ENCODE results near the gene PROX1. TPM values are rescaled to one million over a fixed set of nuclear protein-coding genes. Genes with fewer than 3 reads are reported as not detected.

The PROX1 gene
- total RNA-seq, 1 experiment from 2014 or later = 3.8 TPM

DNA sequence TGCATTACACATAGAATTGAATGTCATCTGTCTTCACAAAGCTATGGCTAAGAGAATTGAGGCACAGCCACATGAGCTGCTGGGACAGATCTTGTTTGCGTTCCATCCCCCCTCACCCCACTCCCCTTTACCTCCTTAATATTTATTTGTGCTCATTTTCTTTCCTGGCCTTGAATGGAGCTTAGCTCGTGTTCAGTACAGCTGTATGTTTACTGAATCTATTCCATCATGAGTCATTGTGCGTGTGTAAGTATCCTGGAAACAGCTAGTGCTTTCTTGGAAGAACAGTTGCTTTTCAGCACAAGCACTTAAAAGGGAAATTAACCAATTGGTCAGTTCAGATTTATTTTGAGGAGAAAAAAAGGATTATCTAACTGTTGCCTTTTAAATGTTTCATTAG lies 14.7 kb downstream of the PROX1 start:
- no peaks in the 10 kb centered on the region for H3K27me3 Mint-ChIP-seq (ENCODE audit: low read depth)
- ChIA-PET POLR2A (interaction anchor here (0.6 kb wide), 1 partner anchor 166 kb away, joined by 8 read pairs; no protein-coding TSS in a partner anchor), CTCF (interaction anchor here (0.5 to 0.6 kb wide), 3 partner anchors 46 to 145 kb away, joined by 3 to 4 read pairs (median 4); no protein-coding TSS in a partner anchor)
- H3K27ac Mint-ChIP-seq = no peak overlapping the region
- TF ChIP-seq KAT7 (CRISPR knock-in tag; IDR thresholded peaks at IDR 0.05; ENCODE audit: borderline replicate concordance) = no peak
- TF ChIP-seq ZNF317 (CRISPR knock-in tag; IDR thresholded peaks at IDR 0.05; ENCODE audit: borderline replicate concordance, low read depth) = no peak
- no peak for TF ChIP-seq ATF6 (CRISPR knock-in tag; IDR thresholded peaks at IDR 0.05)
- TF ChIP-seq, protein P1, sequence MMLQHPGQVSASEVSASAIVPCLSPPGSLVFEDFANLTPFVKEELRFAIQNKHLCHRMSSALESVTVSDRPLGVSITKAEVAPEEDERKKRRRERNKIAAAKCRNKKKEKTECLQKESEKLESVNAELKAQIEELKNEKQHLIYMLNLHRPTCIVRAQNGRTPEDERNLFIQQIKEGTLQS (CRISPR knock-in tag; conservative IDR thresholded peaks at IDR 0.05) = no peak
- no peak for TF ChIP-seq NFE2L1 (CRISPR knock-in tag; IDR thresholded peaks at IDR 0.05)
- TF ChIP-seq JUN (CRISPR knock-in tag; IDR thresholded peaks at IDR 0.05) = no peak
- TF ChIP-seq FOXJ3 (CRISPR knock-in tag; IDR thresholded peaks at IDR 0.05; ENCODE audit: borderline replicate concordance) = no peak
- TF ChIP-seq FOXP1 (CRISPR knock-in tag; IDR thresholded peaks at IDR 0.05; ENCODE audit: borderline replicate concordance) = no peak
- TF ChIP-seq FOXP4 (CRISPR knock-in tag; IDR thresholded peaks at IDR 0.05) = no peak
- no peak for TF ChIP-seq ZNF219 (CRISPR knock-in tag; IDR thresholded peaks at IDR 0.05; ENCODE audit: borderline replicate concordance)
- no peak for TF ChIP-seq ZNF396 (CRISPR knock-in tag; IDR thresholded peaks at IDR 0.05; ENCODE audit: borderline replicate concordance)
- DNase-seq (ENCODE audit: low spot score) = no peak
- H3K36me3 Mint-ChIP-seq = no peaks in the 10 kb centered on the region; the same call in 1 of the 2 replicates
- H3K4me3 Mint-ChIP-seq = no peak overlapping the region
- ATAC-seq = no peak
- no peaks in the 10 kb centered on the region for H3K9me3 Mint-ChIP-seq
- H3K4me1 Mint-ChIP-seq = peaks cover 14% of the 10 kb centered on the region

GRCh38 chr1:214003233-214003632 lies 15.5 kb downstream of the PROX1 start:
- no peak overlapping the region for H3K27ac Mint-ChIP-seq
- ChIA-PET CTCF (interaction anchor here (1.0 kb wide), 1 partner anchor 120 kb away, joined by 3 read pairs; no protein-coding TSS in a partner anchor), POLR2A (no interaction called here)
- no peak overlapping the region for H3K4me3 Mint-ChIP-seq
- H3K27me3 Mint-ChIP-seq (ENCODE audit: low read depth) = no peaks in the 10 kb centered on the region
- H3K4me1 Mint-ChIP-seq = peaks cover 14% of the 10 kb centered on the region
- no peaks in the 10 kb centered on the region for H3K36me3 Mint-ChIP-seq
- H3K9me3 Mint-ChIP-seq = no peaks in the 10 kb centered on the region
- no peak for TF ChIP-seq ZNF219 (CRISPR knock-in tag; IDR thresholded peaks at IDR 0.05; ENCODE audit: borderline replicate concordance)
- TF ChIP-seq SMAD4 (CRISPR knock-in tag; IDR thresholded peaks at IDR 0.05) = no peak
- no peak for TF ChIP-seq RORB (CRISPR knock-in tag; IDR thresholded peaks at IDR 0.05)
- no peak for TF ChIP-seq CBFB (CRISPR knock-in tag; IDR thresholded peaks at IDR 0.05; ENCODE audit: low read depth)
- TF ChIP-seq ZNF138 (CRISPR knock-in tag; conservative IDR thresholded peaks at IDR 0.05) = no peak
- DNase-seq (ENCODE audit: low spot score) (no peak), ATAC-seq (no peak)

- H3K27me3 Mint-ChIP-seq (ENCODE audit: low read depth) = no peaks in the 10 kb centered on the region
- no peak overlapping the region; the same call in 1 of the 2 replicates for H3K27ac Mint-ChIP-seq
- CTCF ChIA-PET = interaction anchor here (1.0 kb wide), 1 partner anchor 119 kb away, joined by 3 read pairs; no protein-coding TSS in a partner anchor
- H3K36me3 Mint-ChIP-seq = no peaks in the 10 kb centered on the region
- no peak for ATAC-seq
- no peak overlapping the region for H3K4me3 Mint-ChIP-seq
- no peak for DNase-seq (ENCODE audit: low spot score)
- peaks cover 14% of the 10 kb centered on the region for H3K4me1 Mint-ChIP-seq
- no peaks in the 10 kb centered on the region for H3K9me3 Mint-ChIP-seq
- POLR2A ChIA-PET = no interaction called here
- no peak for TF ChIP-seq ZNF317 (CRISPR knock-in tag; IDR thresholded peaks at IDR 0.05; ENCODE audit: borderline replicate concordance, low read depth)
- no peak for TF ChIP-seq ELF4 (CRISPR knock-in tag; IDR thresholded peaks at IDR 0.05; ENCODE audit: low read depth)
- TF ChIP-seq NR2C2 (CRISPR knock-in tag; IDR thresholded peaks at IDR 0.05) = no peak
- TF ChIP-seq FOXK1 (CRISPR knock-in tag; IDR thresholded peaks at IDR 0.05) = no peak
- no peak for TF ChIP-seq GRHL2 (CRISPR knock-in tag; IDR thresholded peaks at IDR 0.05; ENCODE audit: insufficient replicate concordance, severe bottlenecking)
- no peak for TF ChIP-seq SP1 (CRISPR knock-in tag; conservative IDR thresholded peaks at IDR 0.05)
- TF ChIP-seq, protein P2, sequence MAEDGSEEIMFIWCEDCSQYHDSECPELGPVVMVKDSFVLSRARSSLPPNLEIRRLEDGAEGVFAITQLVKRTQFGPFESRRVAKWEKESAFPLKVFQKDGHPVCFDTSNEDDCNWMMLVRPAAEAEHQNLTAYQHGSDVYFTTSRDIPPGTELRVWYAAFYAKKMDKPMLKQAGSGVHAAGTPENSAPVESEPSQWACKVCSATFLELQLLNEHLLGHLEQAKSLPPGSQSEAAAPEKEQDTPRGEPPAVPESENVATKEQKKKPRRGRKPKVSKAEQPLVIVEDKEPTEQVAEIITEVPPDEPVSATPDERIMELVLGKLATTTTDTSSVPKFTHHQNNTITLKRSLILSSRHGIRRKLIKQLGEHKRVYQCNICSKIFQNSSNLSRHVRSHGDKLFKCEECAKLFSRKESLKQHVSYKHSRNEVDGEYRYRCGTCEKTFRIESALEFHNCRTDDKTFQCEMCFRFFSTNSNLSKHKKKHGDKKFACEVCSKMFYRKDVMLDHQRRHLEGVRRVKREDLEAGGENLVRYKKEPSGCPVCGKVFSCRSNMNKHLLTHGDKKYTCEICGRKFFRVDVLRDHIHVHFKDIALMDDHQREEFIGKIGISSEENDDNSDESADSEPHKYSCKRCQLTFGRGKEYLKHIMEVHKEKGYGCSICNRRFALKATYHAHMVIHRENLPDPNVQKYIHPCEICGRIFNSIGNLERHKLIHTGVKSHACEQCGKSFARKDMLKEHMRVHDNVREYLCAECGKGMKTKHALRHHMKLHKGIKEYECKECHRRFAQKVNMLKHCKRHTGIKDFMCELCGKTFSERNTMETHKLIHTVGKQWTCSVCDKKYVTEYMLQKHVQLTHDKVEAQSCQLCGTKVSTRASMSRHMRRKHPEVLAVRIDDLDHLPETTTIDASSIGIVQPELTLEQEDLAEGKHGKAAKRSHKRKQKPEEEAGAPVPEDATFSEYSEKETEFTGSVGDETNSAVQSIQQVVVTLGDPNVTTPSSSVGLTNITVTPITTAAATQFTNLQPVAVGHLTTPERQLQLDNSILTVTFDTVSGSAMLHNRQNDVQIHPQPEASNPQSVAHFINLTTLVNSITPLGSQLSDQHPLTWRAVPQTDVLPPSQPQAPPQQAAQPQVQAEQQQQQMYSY (CRISPR knock-in tag; IDR thresholded peaks at IDR 0.05) = no peak
- TF ChIP-seq, protein P1 (CRISPR knock-in tag; conservative IDR thresholded peaks at IDR 0.05) = no peak
- TF ChIP-seq ATF1 (CRISPR knock-in tag; IDR thresholded peaks at IDR 0.05) = no peak
- TF ChIP-seq, protein P3, sequence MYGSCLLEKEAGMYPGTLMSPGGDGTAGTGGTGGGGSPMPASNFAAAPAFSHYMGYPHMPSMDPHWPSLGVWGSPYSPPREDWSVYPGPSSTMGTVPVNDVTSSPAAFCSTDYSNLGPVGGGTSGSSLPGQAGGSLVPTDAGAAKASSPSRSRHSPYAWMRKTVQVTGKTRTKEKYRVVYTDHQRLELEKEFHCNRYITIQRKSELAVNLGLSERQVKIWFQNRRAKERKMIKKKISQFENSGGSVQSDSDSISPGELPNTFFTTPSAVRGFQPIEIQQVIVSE (CRISPR knock-in tag; IDR thresholded peaks at IDR 0.05; ENCODE audit: borderline replicate concordance) = no peak
- no peak for TF ChIP-seq ZNF121 (CRISPR knock-in tag; IDR thresholded peaks at IDR 0.05)
- TF ChIP-seq ZNF219 (CRISPR knock-in tag; IDR thresholded peaks at IDR 0.05; ENCODE audit: borderline replicate concordance) = no peak
Observed at GRCh38 chr1:214004014-214004413, 16.2 kb downstream of the PROX1 start.

Measured in WTC11 (cell line).